Effector CD8-positive, alpha-beta T cell (primary cell): ENCODE measurements around the gene FAIM2.
"Not testable (repeated sequence)": the region's sequence is repeated elsewhere in the genome, so short reads cannot be mapped to it uniquely, and the experiment has no call there.

Source experiments
- DNase-seq: peaks from one replicate; lab custom pipeline; 2025; lab: John Stamatoyannopoulos, UW

Gene FAIM2

GRCh38 chr12:49863946-49864797, 39.5 kb downstream of the FAIM2 start:
- no peak for DNase-seq

DNA sequence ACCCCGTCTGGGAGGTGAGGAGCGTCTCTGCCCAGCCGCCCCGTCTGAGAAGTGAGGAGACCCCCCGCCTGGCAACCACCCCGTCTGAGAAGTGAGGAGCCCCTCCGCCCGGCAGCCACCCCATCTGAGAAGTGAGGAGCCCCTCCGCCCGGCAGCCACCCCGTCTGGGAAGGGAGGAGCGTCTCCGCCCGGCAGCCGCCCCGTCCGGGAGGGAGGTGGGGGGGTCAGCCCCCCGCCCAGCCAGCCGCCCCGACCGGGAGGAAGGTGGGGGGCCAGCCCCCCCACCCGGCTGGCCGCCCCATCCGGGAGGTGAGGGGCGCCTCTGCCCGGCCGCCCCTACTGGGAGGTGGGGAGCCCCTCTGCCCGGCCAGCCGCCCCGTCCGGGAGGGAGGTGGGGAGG, 42.8 kb downstream of the FAIM2 start:
- not testable (repeated sequence) for DNase-seq

GRCh38 chr12:49855890-49856289, 47.8 kb downstream of the FAIM2 start:
- not testable (repeated sequence) for DNase-seq

GRCh38 chr12:49854976-49855375, 48.7 kb downstream of the FAIM2 start:
- no peak for DNase-seq

- no peak for DNase-seq
These were observed 50.0 kb downstream of the FAIM2 start for GRCh38 chr12:49853671-49854070.

- no peak for DNase-seq
These were observed 56.5 kb downstream of the FAIM2 start for GRCh38 chr12:49847161-49847560.

DNA sequence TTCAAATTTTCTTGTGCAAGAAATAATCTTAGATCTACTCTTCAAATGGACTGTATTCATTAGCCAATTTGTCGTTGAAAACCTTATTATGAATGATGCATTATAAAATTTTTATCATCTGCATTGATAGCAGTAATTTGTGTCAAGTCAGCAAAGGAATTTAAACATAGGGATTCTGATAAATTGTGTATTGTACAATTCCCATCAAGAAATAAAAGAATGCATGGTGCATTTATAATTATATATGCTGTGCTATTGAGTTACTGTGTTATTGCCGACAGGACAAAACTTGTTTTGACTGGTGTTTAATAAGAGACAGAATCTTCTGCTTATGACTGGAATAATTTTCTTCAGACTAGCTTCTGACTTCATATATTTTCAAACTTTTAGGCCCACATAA, 57.7 kb downstream of the FAIM2 start:
- no peak for DNase-seq

- DNase-seq = no peak
These were observed 59.7 kb downstream of the FAIM2 start for GRCh38 chr12:49843876-49844437.

GRCh38 chr12:49843411-49843810, 60.3 kb downstream of the FAIM2 start:
- no peak for DNase-seq

DNA sequence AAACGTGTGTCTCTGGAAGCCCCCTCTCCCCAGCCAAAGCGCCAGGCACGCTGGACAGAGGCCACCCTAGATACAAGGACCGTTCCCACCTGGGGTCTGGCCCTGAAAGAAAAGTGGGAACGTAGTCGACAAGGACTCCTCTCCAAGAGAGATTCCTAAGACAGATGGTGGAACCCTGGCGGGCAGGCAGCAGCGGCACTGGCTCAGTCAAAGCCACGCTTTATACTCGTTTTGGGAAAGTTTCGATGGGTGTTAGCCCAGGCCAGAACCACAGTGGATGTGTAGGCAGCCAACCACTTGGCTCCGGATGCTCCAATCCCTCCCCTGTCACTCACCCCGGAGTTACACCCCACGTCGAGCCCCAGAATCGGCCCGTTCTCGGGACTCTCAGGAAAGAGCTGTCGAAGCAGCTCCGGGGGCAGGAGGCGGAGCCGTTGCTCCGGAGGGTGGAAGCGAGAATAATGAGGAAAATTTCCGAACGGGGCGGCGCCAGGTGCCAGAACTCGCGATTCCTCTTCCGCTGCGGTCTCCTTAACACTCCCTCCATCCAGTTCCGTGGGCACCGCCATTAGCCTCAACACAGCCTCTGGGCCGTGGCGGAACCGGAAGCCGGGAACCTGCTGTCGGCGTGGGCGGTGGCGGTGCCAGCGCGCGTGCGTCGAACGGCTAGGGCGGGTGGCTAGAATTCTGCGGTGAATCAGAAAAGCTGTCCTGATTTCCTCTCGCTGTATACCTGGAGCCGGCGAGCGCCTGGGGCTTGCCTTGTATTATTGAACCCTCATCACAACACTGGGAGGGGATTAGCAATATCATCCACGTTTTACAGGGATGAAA, 61.0 kb downstream of the FAIM2 start, which contains the start of gene BCDIN3D:
Gene BCDIN3D, minus strand, starts transcription at position 588 of the 834 bp plus-strand sequence. Its CDS starts 19 bp downstream, at position 569.
- DNase-seq = peak; percentile 85

- no peak for DNase-seq
These were observed 64.6 kb downstream of the FAIM2 start for GRCh38 chr12:49838973-49839633.

DNA sequence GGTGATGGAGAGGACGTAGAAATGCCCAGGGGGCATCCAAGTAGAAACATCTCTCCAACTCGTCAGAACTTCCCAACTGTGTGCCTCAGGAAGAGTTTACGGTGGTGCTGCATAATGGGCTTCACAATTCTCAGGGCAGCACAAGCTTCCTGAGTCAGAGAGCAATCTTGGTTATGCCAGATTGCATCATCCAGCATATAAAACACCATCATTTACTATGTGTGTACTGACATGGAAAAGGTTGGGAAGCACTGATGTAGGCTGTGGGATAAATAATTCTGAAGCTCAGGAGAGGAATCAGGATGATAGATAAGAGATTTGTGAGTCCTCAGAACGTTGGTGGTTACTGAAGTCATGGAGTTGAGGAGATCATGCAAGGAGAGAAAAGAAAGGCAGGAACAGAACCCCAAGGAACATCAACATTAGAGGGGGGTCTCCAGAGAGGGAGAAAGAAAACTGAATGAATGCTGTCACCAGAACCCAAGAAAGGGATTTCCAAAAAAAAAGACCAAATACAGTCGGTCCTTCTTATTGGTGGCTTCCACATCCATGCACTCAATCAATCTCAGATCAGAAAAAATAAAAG, 70.8 kb downstream of the FAIM2 start:
- DNase-seq = no peak

- no peak for DNase-seq
These were observed 72.0 kb downstream of the FAIM2 start for GRCh38 chr12:49831717-49832116.

DNA sequence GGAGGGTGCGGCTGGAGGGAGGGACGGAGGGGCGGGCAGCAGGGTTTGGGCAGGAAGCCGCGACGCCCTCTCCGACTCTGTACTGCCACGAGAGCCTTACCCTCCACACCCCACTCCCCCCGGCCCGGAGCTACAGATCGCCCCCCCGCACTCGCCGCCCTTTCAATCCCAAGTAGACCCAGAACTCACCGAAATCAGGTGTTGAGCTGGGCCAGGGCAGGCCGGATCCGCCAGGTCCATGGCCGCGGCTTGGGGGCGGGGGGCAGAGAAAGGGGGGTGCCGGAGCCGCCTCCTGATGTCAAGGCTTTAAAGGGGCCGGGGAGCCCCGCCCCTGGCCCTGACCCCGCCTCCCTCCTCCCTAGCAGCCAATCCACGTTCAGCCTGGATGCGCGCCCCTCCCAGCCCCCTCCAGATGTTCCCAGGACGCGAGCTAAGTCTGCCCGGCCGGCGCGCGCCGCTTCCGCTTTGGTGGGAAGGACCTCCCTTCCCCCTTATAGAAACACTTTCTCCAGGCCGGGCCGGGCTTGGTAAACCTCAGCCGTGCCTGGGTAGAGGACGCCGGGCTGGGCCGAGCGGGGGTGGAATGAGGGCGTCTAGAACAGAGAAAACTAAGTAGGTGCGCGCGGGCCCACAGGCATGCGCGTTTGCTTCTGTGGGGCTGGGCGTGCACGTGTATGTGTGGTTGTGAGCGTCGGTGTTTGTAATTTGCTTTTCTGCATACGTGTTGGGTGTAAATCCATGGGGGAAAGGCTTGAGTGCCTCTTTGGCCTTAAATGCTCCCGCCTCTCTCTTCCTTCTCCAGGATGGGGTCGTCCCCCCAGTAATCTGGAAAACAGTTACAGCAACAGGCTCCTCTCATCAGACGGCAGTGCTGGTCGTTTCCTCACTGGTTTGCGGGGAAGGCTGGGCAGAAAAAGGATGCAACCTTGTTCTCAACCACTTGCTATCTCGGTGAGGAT, 75.3 kb downstream of the FAIM2 start, which contains the start of gene NCKAP5L:
Gene NCKAP5L, minus strand, starts transcription at position 281 of the 959 bp plus-strand sequence. CDS start 24,369 bp downstream, outside the sequence.
- DNase-seq = peak; percentile 92

GRCh38 chr12:49827401-49828099, 76.2 kb downstream of the FAIM2 start:
- DNase-seq = peak; percentile 35

DNA sequence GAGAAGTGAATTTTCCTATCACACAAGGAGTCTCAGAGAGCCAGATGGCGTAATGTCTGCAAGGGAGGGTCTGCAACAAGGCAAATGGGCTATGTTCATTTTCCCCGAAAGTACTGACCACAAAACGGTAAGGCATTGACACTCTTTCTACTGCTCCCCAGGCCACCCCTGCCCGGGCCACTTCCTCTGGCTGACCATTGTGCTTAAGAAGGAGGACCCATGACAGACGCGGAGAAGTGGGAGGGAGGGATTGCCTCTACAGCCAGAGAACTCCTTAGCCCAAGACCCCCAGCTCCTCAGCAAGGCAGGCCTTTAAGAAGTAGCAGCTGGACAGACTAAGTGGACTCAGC, 76.7 kb downstream of the FAIM2 start:
- no peak for DNase-seq

DNA sequence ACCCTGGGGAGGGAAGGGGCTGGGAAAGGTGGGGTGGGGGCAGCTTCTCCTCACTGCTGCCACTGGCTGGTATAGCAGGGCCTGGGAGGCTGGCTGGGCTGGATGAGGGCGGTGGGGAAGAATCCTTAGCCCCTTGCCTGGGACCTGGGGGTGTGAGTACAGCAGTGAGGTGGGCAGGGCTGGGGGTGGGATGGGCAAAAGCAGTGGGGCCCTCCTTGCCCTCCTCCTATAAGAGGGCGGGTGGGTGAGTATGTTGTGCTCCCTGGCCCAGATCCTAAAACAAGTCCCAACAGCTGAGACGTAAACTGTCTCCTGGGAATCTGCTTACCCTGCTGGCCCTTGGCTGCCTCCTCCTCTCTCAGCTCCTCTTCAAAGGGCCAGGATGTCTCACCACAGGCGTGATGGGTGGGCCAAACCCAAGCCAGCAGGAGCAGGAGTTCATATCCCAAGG, 77.7 kb downstream of the FAIM2 start:
- DNase-seq = no peak

DNA sequence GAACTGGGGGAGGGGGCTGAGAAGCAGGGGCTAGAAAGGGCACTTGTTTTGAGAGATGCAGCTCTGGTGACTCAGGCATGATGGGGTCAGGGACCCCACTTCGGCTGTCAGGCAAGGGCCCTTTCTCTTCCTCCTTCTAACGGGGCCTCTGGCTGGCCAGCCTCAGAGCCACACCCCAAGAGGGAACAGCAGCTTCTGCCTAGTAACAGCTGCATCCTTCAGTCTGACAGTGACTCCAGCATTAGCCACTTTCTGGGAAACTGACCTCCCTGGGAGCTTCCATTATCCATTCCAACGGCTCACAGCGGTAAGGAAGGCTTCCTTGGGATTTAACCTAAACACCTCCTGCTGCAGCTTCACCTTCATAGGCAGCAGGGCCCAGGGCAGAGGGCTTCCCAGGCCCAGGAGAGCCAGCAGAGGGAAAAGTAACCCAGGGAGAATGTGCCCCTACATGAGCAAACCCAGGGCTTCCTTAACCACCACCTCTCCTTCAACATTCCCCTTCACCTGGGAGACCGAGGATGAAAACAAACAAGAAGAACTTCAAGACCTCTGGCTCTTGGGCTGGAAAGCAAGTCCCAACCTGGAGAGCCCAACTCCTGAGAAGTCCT, 78.2 kb downstream of the FAIM2 start:
- no peak for DNase-seq

DNA sequence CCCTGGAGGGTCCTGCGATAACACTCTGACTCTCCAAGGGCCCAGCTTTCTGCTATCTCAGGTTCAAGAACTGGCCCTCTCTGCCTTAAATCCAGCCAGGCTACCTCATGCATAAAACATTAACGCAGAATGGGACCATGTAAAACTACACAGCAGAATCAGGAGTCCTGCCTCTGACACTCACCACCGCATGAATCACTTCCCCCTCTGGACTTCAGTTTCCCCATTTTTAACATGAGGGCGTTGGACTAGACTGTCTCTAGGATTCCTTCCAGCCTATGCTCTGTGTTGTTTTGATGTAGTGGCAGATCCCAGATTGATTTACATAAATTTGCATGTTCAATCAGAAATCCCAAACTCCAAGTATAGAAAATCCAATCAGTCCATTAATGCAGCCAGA, 78.8 kb downstream of the FAIM2 start:
- no peak for DNase-seq
